Thymus (tissue), 11 donors: ENCODE data around the gene SLC30A4. TPM values are rescaled to one million over a fixed set of nuclear protein-coding genes. Genes with fewer than 3 reads are reported as not detected.

Experiments used
- DNase-seq, 9 donors: peaks; one replicate each; pipeline ENCODE4 v3.0.0-alpha.2; 2013; ENCODE audit warnings: low spot score in 9 of 9, low read depth in 6 of 9, missing footprints in 1 of 9
- H3K27ac ChIP-seq, 2 donors: one replicate each; pipeline ENCODE4 v1.5.1; 2013; ENCODE audit warnings: control low read depth in 1 of 2, low read depth in 1 of 2, low read length in 1 of 2, mild to moderate bottlenecking in 1 of 2, moderate library complexity in 1 of 2
- H3K27me3 ChIP-seq, 2 donors: one replicate each; pipeline ENCODE4 v1.5.1; 2013; ENCODE audit warnings: low read length in 1 of 2; ENCODE audit not compliant: control insufficient read depth in 2 of 2, insufficient read depth in 1 of 2
- H3K36me3 ChIP-seq, 2 donors: one replicate each; pipeline ENCODE4 v1.5.1; 2013; ENCODE audit warnings: low read length in 1 of 2, mild to moderate bottlenecking in 1 of 2, moderate library complexity in 1 of 2; ENCODE audit not compliant: control insufficient read depth in 2 of 2, insufficient read depth in 2 of 2
- H3K4me1 ChIP-seq, 2 donors: one replicate each; pipeline ENCODE4 v1.5.1; 2013; ENCODE audit warnings: low read length in 2 of 2; ENCODE audit not compliant: control insufficient read depth in 2 of 2, insufficient read depth in 2 of 2
- H3K4me3 ChIP-seq, 2 donors: one replicate each; pipeline ENCODE4 v1.5.1; 2013; ENCODE audit warnings: low read length in 2 of 2, control low read depth in 1 of 2, mild to moderate bottlenecking in 1 of 2
- H3K9me3 ChIP-seq, 2 donors: one replicate each; pipeline ENCODE4 v1.5.1; 2013; ENCODE audit warnings: low read length in 1 of 2, mild to moderate bottlenecking in 1 of 2; ENCODE audit not compliant: control insufficient read depth in 2 of 2, insufficient read depth in 1 of 2
- WGBS: extraction: QIAGEN DNeasy Blood & Tissue Kit; methylation state at CpG from one replicate; pipeline ENCODE4 v1.1.7; 2013; 5-methylcytosine and 5-hydroxymethylcytosine counted together
- polyA plus RNA-seq: library from polyadenylated mRNA; stranded (reverse); fragments of 200-250 nt; gene quantifications from one replicate; pipeline ENCODE4 v1.2.3, GENCODE V29; 2013
- total RNA-seq: library from RNA; stranded (reverse); fragments of 120-200 nt; gene quantifications from one replicate; pipeline ENCODE4 v1.2.4, GENCODE V29; 2013
- donor health status: healthy.

The SLC30A4 gene
- total and polyA plus RNA-seq, 2 donors, result 1.2 to 2.9 TPM

- DNase-seq, result no peak
- Histone ChIP-seq H3K36me3 (no peaks in the 10 kb centered on the region), H3K4me3 (no peak overlapping the region), H3K9me3 (no peaks in the 10 kb centered on the region), H3K27me3 (peaks cover 2 to 16% of the 10 kb centered on the region in 2 donors), H3K4me1 (peaks cover 0 to 2% of the 10 kb centered on the region in 2 donors), H3K27ac (no peak overlapping the region)
- 96% methylated on average over 2 of the region's 2 CpGs for WGBS
These were observed 88.4 kb downstream of the SLC30A4 start for GRCh38 chr15:45434078-45434567.

GRCh38 chr15:45431511-45431910, 91.0 kb downstream of the SLC30A4 start:
- no peaks in the 10 kb centered on the region for H3K36me3 ChIP-seq
- H3K9me3 ChIP-seq, result no peaks in the 10 kb centered on the region
- H3K27me3 ChIP-seq, result peaks cover 2 to 16% of the 10 kb centered on the region in 2 donors
- WGBS, result 96% methylated on average over 2 of the region's 2 CpGs
- peaks cover 0 to 2% of the 10 kb centered on the region in 2 donors for H3K4me1 ChIP-seq
- no peak overlapping the region for H3K27ac ChIP-seq
- H3K4me3 ChIP-seq, result no peak overlapping the region
- DNase-seq, result no peak

GRCh38 chr15:45429941-45430792, 92.4 kb downstream of the SLC30A4 start:
- peak; percentile 30 to 84 (median 69) for DNase-seq
- H3K27me3 ChIP-seq, result peaks cover 2 to 16% of the 10 kb centered on the region in 2 donors
- peaks cover 0 to 2% of the 10 kb centered on the region in 2 donors for H3K4me1 ChIP-seq
- peak overlapping the region; percentile 26 to 40 for H3K4me3 ChIP-seq
- H3K9me3 ChIP-seq, result no peaks in the 10 kb centered on the region
- H3K27ac ChIP-seq, result no peak overlapping the region
- WGBS, result 12% methylated on average over 73 of the region's 73 CpGs
- no peaks in the 10 kb centered on the region for H3K36me3 ChIP-seq

Other genes starting within 250 kb of the SLC30A4 start
- 40.2 TPM for gene GATM, start 144.2 kb downstream of the SLC30A4 start, total RNA-seq
- 19.3 TPM for gene GATM, start 144.2 kb downstream of the SLC30A4 start, polyA plus RNA-seq
- gene BLOC1S6, start 64.6 kb upstream of the SLC30A4 start, total RNA-seq, result 36.8 TPM
- gene BLOC1S6, start 64.6 kb upstream of the SLC30A4 start, polyA plus RNA-seq, result 32.1 TPM
- 34.0 TPM for gene SQOR, start 112.3 kb upstream of the SLC30A4 start, total RNA-seq
- gene SQOR, start 112.3 kb upstream of the SLC30A4 start, polyA plus RNA-seq, result 33.5 TPM